Renal cortical epithelial cell (primary cell): ENCODE data around the gene RBKS. TPM values are rescaled to one million over a fixed set of nuclear protein-coding genes. Genes with fewer than 3 reads are reported as not detected.
"Not testable (repeated sequence)": the region's sequence is repeated elsewhere in the genome, so short reads cannot be mapped to it uniquely, and the experiment has no call there.

ENCODE experiments used
- DNase-seq: peaks from one replicate; pipeline ENCODE4 v3.0.0-alpha.2; 2011; ENCODE audit warnings: low read depth
- total RNA-seq: library from RNA; depleted of rRNA; stranded (reverse); fragments of >200 nt; gene quantifications from 2 replicates; pipeline ENCODE4 v1.2.3, GENCODE V29; 2014

RBKS gene
- total RNA-seq, 1 donor from 2014 or later, result 10.0 TPM

DNA sequence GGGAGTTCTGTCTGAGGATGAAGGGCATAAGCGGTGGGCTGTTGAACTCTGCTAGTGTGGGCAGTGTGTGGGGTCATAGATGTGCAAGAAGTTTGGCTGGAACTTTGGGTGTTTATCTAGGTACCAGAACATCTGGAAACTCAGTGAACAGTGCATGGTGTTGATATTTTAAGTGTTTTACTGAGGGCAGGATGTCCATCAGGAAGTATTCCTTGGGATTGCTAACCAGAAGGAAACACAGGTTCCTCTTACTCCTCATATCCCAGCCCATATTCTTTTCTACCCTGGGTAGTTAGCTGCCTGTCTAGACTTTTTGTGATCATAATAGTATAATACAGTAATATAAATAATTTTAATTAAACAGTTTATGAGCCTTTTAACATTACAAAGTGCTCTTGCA lies 15.9 kb upstream of the RBKS start:
- no peak for DNase-seq

GRCh38 chr2:27904405-27904665 lies 14.1 kb upstream of the RBKS start:
- no peak for DNase-seq

GRCh38 chr2:27903649-27904404 lies 13.6 kb upstream of the RBKS start:
- peak; percentile 68 for DNase-seq

DNA sequence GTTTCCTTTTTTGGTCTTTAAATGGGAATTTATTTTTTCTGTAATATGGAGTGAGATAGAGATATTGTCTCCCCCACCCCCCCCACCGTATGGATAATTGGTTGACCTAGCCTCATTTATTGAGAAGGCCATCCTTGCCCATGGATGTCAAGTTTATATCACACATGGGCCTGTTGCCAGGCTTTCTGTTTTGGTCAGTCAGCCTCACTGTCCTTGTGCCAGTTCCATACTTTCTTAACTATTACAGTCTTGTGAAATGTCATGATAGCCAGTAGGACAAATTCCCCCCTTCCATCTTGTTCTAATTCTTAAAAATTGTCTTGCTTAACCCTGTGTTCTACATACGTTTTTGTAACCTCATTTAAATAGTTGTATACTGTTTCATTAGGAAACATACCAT lies 12.8 kb upstream of the RBKS start:
- DNase-seq, result no peak

DNA sequence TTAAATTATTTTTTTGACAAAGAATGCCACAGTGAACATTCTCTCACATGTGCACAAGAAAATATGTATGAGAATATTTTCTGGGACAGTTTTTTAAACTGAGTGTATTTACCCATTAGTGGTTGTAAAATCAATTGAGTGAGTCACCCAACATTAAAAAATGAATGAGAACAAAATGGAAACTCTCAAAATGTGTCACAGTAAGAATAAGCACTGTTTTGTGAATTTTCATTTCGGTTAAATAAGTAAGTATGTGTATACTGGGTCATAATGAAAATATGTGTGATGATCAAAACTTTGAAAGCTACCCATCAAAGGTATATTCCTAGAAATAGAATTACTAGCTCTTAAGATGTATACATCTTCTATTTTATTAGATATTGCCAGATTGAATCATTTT lies 11.9 kb upstream of the RBKS start:
- no peak for DNase-seq

GRCh38 chr2:27901234-27901633 lies 11.0 kb upstream of the RBKS start:
- peak; percentile 40 for DNase-seq

GRCh38 chr2:27897717-27898116 lies 7.5 kb upstream of the RBKS start:
- no peak for DNase-seq

- DNase-seq, result no peak
Observed at GRCh38 chr2:27893006-27893405, 2.8 kb upstream of the RBKS start.

GRCh38 chr2:27891673-27892105 lies 1.5 kb upstream of the RBKS start:
- DNase-seq, result peak; percentile 80

GRCh38 chr2:27890924-27891672 lies 911 bp upstream of the RBKS start:
- peak; percentile 74 for DNase-seq

DNA sequence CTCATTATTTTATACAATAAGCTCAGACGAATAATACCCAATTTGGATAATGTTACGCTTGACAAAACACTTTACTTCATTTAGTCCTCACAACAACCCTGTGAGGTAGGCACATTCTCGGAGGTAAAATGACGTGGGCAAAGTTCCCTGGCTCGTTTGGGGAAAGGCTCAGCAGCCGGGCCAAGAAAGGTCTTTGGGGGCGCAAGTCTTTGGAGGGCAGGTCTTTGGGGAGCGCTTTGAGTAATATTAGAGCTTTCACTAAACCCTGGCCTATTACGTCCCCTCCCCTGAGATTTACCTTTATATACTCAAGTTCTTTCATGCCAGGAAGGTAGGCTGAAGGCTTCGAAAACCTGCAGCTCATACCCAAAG lies 427 bp downstream of the RBKS start:
- peak; percentile 79 for DNase-seq

- peak; percentile 39 for DNase-seq
Observed at GRCh38 chr2:27888790-27889189, 1.4 kb downstream of the RBKS start.

DNA sequence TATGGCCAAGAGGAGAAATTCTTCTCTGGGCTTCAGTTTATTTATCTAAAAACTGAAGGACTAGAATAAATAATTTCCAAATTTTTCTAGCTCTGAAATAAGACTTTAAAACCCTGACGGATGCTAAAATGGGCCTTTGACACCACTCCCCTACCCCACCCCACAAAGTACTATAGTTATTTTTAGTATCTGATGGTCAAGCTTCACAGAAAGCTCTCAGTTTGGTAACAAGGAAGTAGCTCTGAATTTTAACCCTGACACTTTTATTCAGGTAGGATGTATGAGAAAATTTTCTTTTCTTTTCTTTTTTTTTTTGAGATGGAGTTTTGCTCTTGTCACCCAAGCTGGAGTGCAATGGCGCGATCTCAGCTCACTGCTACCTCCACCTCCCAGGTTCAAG lies 2.4 kb downstream of the RBKS start:
- DNase-seq, result peak; percentile 26

DNA sequence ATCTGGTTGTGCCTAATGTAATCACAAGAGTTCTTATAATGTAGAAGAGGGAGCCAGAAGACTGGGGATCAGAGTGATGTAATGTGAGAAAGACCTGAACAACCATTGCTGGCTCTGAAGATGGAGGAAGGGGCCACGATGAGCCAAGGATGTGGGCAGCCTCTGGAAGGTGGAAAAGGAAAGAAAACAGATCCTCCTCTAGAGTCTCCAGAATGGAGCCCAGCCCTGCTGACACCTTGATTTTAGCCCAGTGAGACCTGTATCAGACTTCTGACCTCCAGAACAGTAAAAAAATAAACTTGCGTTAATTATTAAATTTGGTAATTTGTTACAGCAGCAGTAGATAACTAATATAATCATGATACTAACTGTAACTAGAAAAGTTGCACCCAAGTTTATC lies 3.1 kb downstream of the RBKS start:
- no peak for DNase-seq

DNA sequence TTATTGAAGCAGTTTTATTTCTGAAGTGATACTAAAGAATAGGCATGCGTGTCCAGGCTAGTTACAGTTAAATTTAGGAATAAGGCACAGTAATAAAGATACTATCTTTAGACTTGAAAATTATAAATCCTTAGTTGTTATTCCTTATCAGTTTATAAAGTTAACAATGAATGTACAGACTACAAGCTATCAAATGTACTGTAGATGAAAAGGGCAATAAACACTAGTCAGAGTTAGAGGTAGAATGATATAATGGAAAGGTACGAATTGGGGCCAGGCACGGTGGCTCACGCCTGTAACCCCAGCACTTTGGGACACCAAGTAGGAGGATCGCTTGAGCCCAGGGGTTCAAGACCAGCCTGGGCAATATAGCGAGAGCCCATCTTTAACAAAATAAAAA lies 3.9 kb downstream of the RBKS start:
- DNase-seq, result no peak

DNA sequence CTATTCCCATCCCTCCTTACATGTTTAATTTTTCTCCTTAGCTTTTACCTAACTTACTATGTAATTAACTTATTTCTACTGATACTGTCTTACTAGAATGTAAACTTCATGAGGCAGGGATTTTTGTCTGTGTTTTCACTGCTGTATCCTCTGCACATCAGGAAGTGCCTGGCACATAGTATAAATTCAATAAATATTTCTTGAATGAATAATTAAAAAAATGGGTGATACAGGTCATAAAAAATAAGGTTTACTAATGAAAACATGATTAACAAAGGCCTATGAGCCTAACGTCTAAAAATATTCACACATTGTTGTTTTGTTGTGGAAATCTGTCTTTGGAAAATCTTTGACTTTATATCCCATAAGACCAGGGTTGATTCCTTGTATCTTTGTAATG lies 4.5 kb downstream of the RBKS start:
- DNase-seq, result peak; percentile 37

DNA sequence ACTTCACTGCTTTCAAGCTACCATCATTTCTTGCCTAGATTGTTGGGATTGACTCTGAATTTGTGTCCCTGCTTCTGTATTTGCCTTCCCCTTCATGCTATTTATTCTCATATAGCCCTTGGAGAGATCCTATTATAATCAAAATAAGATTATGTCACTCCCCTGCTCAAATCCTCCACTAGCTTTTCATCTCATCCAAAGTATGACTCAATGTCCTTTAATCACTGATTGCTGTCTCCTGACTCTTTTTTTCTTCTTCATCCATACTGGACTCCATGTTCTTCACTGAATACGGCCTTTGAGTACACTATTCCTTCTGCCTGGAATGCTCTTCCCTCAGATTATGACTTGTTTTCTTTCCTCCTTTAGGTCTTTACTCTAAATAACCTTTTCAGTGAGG lies 5.0 kb downstream of the RBKS start:
- DNase-seq, result peak; percentile 50

DNA sequence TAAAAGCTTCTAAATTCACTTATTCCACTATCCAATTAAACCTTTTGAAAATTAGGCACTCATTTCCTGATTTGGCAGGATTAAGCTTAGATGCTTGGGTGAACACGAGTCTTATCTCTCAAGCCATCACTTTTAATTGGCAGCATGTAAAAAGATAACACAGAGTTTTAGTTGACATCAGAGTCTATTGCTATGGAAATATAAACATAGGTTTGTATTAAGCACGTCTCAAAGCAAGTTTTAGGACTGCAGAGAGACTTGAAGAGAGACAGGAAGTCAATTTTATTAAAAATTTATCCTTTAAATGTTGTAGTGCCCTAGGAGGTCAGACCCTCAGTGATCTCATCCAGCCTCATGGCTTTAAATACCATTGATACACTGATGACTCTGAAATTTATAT lies 5.6 kb downstream of the RBKS start:
- DNase-seq, result peak; percentile 18

DNA sequence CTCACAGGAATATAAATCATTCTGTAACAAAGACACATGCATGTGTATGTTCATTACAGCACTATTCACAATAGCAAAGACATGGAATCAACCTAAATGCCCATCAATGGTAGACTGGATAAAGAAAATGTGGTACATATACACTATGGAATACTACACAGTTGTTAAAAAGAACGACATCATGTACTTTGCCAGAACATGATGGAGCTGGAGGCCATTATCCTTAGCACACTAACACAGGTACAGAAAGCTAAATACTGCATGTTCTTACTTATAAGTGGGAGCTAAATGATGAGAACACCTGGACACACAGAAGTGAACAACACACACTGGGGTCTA lies 7.6 kb downstream of the RBKS start:
- not testable (repeated sequence) for DNase-seq

GRCh38 chr2:27881815-27882583 lies 8.2 kb downstream of the RBKS start:
- DNase-seq, result peak; percentile 93

- no peak for DNase-seq
Observed at GRCh38 chr2:27878825-27879224, 11.4 kb downstream of the RBKS start.

DNA sequence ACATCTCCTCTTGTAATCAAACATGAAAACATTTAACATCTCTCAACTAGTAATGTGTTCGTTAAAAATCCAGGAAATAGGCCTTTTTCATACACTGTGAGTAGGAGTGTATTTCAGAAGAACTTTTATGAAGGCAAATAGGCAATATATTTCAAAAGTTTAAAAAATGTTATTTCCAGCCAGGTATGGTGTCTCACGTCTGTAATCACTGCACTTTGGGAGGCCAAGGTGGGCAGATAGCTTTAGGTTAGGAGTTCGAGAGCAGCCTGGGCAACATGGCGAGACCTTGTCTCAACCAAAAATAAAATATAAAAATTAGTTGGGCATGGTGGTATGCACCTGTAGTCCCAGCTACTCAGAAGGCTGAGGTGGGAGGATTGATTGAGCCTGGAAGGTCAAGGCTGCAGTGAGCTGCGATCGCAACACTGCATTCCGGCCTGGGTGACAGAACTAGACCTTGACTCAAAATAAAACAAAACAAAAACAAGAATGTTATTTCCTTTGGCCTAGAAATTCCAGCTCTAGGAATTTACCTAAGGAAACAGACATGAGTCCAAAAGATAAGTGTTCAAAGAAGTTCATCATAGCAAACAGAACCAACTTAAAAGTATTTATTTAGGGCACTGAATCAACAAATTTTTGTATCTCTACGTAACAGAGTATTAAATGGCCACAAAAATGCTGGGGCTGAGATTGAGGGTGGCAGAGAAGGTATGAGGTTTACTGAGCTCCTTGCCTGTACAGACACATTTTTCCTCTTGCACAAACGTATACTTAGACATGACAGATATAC lies 14.9 kb downstream of the RBKS start:
- DNase-seq, result no peak
